Mesenteric fat pad (tissue), 1 donor: ENCODE measurements around the gene GFRA4. TPM values are rescaled to one million over a fixed set of nuclear protein-coding genes. Genes with fewer than 3 reads are reported as not detected.

ENCODE experiments used
- DNase-seq: peaks from one replicate; pipeline ENCODE4 v3.0.0-alpha.2; 2020; ENCODE audit warnings: low spot score
- total RNA-seq: library from RNA; stranded (reverse); fragmentation: NEBNext Ultra II Directional; extraction: Animal tissue kit (Norgen Biotek cat#: 25700); gene quantifications from one replicate; pipeline ENCODE4 v1.2.1, GENCODE V29; 2021
- donor health status: DM: yes; HTN: yes; CAD: no.

The GFRA4 gene
- total RNA-seq, 1 donor from 2014 or later, result not detected

GRCh38 chr20:3694864-3695263 lies 31.7 kb upstream of the GFRA4 start:
- DNase-seq, result no peak

GRCh38 chr20:3693376-3693775 lies 30.2 kb upstream of the GFRA4 start:
- no peak for DNase-seq

DNA sequence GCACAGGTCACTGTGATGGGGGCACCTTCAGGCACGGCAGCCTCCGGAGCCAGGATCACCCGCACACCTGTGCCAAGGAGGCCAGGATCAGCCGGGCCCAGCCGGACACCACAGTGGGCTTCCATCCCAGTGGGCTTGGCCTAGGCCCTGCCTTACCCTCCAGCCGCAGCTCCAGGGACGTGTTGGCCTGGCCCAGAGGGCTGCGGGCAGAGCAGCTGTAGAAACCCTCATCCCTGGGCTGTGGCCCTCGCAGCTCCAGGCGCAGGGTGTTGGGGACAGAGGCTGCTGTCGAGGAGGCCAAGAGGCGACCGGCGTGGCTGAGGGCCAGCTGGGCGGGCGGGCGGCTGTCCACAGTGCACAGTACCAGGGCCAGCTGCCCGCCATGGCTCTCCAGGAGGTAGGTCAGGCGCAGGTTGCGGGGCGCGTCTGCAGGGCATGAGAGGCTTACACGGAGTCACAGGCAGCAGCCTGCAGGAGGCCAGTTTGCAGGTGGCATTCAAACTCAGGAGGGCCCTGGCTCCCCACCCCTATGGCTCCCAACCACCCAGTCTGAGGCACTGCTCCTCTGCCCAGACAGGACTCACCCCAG lies 29.6 kb upstream of the GFRA4 start:
- DNase-seq, result no peak

- DNase-seq, result no peak
Observed at GRCh38 chr20:3691897-3692296, 28.7 kb upstream of the GFRA4 start.

- no peak for DNase-seq
Observed at GRCh38 chr20:3691306-3691705, 28.1 kb upstream of the GFRA4 start.

DNA sequence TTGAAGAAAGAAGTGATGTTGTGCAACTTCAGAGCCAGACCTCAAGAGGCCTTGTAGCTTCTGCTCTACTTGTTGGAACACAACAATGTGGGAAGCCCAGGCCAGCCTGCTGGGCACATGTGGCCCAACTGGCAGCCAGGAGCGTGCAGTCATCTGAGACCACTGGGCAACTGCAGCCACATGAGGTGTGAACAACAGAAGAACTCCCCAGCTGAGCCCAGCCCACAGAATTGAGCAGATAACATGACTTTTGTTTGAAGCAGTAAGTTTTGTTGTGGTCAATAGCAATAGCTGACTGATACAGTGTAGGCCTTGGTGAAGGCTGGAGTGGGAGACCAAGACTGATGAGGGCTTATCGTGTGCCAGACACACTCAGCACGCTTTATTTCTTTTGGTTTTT lies 27.2 kb upstream of the GFRA4 start:
- no peak for DNase-seq

DNA sequence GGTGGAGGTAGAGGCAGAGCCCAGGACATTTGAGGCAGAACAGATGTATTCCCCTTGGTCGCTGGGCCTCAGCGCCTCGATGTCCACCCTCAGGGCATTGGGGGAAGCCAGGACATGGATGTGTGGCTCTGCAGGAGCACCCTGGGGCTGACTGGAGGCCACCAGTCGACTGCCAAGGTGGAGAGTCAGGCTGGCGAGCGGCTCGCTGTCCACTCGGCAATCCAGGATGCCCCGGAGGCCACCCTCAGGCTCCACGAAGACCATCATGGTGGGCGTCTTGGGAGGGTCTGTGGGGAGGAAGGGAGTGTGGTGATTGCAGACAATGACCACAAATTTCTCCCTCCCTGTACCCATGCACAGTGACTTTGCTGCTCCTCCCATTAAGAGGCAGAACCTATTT lies 26.8 kb upstream of the GFRA4 start:
- no peak for DNase-seq

DNA sequence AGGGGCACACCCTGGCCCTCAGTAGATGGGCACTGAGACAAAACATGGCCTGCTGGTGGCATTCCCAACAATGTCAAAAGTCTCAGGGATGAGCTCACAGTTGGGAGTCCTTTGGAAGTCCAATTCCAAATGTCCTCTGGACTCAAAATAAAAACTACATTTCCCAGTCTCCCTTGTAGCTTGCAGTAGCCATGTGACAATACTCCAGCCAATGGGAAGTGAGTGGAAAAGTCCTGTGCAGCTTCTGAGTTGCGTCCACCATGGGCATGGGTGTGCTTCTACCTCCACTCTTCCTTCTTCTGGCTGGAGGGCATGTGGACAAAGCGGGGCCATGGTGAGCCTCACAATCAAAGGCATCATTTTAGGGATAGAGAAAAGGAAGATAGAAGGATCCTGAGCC lies 24.5 kb upstream of the GFRA4 start:
- DNase-seq, result no peak

DNA sequence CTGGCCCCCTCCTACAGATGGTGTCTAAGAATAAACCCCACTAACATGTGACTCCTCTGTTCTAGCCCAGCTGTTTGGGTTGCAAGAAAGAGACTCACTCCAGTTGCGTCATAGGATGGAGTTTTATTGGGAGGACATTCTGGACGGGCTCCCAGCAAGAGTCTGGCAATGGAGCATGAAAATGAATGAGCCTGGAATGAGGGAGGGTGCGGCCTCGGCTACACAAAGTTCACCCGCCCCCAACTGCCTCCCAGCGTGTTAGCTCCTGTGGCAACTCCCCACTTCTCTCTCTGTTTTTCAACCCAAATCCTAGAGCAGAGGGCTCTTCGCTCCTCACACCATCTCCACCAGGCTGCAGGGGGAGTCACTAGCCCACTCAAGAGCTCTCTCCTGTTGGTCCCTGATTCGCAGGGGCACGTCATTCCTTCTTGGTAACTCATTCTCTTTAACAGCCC lies 23.7 kb upstream of the GFRA4 start:
- no peak for DNase-seq

DNA sequence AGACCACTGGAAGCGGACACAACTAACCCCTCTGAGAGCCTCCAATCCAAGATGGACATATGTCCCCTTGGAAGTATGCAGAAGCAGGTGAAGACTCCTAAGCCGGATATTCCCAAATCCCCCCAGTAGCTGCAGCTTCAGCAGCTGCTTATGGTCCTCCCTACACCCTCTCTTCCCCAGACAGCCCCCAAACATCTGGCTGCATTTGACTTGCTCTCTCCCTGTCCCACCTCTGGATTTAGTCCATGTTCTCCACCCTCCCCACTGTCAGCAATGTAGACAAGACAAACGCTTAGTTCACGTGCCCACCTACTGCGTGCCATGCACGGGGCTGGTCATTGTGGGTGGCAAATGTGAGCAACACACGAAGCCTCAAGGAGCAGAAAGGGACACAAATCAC lies 23.2 kb upstream of the GFRA4 start:
- DNase-seq, result no peak

GRCh38 chr20:3685341-3685740 lies 22.1 kb upstream of the GFRA4 start:
- DNase-seq, result no peak

GRCh38 chr20:3681931-3682781 lies 19.0 kb upstream of the GFRA4 start, which contains the start of gene ADAM33:
TSS of gene ADAM33 (minus strand) at chr20:3682010. CDS start at chr20:3682004, 6 bp downstream.
- DNase-seq, result no peak

DNA sequence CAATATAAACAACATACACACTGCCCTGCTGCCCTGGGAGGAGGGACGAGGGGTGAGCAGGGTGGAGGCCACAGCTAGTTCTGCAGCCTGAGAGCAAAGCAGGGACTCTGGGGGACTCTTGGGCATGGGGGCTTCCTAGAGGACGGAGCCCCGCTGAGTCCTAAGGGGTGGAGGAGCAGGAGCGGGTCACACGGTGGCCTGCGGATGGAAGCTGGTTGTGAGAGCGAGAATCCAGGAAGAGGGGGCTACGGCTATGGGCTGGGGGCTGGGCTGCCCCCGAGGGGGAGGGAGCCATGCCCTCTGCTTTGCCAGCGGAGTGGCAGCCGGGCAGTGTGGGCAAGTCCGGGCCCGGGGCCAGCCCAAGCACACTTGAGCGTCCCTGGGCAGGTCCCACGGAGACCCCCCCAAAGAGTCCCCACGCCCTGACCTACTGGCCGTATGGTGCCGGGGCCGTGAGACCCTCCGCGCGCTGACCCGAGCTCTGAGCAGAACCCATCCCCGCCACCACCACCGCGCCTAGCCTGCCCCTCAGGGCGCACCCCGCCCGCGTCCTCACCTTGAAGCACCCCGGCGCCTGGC lies 18.2 kb upstream of the GFRA4 start:
- no peak for DNase-seq

- no peak for DNase-seq
Observed at GRCh38 chr20:3680701-3681351, 17.6 kb upstream of the GFRA4 start.

DNA sequence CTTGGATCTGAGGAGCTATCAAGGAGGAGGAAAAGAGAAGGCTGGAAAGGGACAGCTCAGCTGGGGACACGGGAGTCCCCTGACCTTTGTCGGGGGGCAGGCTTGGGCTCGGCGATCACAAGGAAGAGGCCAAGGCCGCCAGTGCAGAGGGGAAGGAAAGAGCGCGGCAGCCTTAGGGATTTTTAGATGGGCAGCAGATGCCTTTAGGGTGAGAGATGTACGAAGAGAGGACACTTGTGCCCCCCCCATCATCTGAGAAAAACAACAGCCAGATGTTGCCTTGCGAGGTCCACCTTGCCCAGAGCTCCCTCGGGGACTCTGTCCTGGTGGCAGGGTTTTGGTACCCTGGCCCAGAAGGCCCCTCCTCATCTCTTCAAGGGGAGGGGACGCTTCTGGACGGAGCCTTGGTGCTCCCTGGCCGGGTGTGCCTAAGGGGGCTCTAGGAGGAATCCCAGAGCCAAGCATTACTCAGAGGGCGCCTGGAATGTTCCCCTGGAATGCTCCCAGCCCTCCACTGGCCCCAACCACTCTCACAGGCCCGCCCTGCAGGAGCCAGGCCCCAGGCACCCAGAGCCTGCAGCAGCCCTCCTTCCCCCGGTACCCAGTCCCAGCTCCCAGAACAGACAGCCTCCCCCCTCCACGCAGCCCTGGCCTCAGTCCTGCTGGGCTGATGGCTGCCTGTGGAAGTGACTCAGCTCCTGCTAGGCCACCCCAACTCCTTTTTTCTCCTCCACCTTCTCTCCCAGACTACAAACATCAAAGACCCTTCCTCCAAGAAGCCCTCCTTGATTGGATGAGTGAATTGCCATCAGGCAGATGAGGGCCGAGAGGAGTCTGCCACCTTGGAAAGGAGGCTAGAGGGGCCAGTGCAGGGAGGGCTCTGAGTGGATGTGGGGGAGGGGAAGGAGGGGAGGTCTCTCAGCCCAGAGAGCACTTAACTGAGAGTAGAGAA lies 16.8 kb upstream of the GFRA4 start:
- no peak for DNase-seq

DNA sequence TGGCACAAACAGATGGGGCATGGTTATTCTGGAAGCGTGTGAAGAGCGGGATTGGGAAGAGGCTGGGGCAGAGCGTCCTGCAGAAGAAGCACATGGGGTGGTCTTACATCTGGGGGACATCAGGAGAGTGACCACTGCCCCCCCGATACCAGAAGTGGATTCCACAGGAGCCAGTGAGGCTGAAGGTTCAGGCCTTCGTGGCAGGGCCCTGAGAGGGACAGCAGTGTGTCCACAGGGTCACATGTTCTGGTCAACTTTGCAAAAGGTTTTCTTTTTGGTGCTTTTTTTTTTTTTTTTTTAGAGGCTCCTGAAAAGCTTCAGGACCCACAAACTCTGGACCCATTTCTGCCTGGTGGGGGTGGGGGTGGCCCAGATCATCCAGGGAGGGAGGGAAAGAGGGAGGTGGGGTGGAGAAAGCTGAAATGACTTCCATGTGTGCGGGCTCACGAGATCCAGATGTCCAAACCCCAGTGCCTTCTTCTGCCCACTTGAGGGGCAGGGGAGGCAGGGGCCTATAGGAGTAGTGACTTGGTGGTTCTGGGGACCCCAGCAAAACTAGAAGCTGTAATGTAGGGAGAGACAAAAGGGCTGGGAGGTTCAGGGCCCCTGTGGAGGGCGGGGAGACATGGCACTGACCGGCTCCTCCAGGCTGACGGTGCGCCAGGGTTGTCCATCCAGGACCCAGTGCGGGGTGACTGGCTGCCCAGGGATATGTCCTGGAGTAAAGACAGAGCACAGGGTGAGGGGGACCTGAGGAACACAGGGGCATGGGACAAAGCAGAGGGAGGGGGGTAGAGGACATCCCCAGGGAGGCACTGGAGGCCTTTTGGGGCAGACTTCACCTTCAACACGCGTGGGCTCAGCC lies 15.9 kb upstream of the GFRA4 start:
- DNase-seq, result no peak

- no peak for DNase-seq
Observed at GRCh38 chr20:3678198-3678597, 15.0 kb upstream of the GFRA4 start.

- DNase-seq, result no peak
Observed at GRCh38 chr20:3677733-3678132, 14.5 kb upstream of the GFRA4 start.

DNA sequence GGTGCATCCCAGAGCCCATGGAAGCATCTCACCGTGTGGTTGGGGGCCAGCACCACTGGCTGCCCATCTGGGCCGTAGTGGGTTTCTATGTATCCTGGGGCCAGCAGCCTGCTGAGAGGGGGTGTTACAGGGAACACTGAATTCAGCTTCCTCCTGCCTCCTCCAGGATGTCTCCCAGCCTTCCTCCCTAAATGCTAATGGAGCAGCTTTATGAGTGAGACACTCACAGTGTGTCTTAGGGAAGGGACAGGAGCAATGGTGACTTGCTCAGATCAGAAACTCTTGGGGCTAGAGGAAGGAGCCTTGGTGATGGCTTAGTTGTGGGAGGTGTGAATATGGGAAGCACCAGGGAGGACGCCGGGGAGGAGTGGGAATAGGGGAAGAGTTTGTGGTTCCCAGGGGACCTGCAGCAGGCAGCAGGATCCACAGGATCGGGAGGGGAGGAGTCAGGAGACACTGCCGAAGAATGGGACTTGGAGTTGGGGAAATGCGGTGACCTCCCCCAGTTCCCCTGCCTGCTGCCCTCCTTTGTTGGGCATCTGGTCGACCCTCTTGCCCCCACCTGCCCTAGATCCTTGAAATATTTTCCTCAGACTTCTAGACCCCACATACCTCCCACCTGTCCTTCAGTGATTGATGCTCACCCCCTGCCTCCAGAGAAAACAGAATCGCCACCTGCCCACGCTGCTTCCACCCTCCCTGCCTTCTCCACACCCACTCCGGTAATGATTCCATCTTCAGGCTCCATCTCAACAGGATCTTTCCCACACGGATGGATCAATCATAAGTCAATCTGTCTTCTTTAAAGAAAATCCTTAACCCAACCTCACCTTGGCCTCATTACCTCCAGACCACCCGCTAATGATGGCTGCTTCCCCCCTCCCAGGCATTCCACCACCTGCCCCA lies 12.0 kb upstream of the GFRA4 start:
- DNase-seq, result no peak
